ENCODE results near the gene HEXB.
"Not testable (repeated sequence)": the region's sequence is repeated elsewhere in the genome, so short reads cannot be mapped to it uniquely, and the experiment has no call there.

The HEXB gene

GRCh38 chr5:74738406-74738805 lies 53.4 kb downstream of the HEXB start:
- no peak for DNase-seq (ENCODE audit: low read depth in 2 of 2)

GRCh38 chr5:74748742-74749141 lies 63.7 kb downstream of the HEXB start:
- DNase-seq (ENCODE audit: low read depth in 2 of 2): not testable (repeated sequence)

GRCh38 chr5:74761241-74761640 lies 76.2 kb downstream of the HEXB start:
- no peak for DNase-seq (ENCODE audit: low read depth in 2 of 2)

GRCh38 chr5:74762599-74762998 lies 77.6 kb downstream of the HEXB start:
- DNase-seq (ENCODE audit: low read depth in 2 of 2): no peak

GRCh38 chr5:74763504-74763903 lies 78.5 kb downstream of the HEXB start:
- no peak for DNase-seq (ENCODE audit: low read depth in 2 of 2)

- no peak for DNase-seq (ENCODE audit: low read depth in 2 of 2)
Measured at GRCh38 chr5:74765201-74765600, 80.2 kb downstream of the HEXB start.

GRCh38 chr5:74765929-74766328 lies 80.9 kb downstream of the HEXB start:
- no peak for DNase-seq (ENCODE audit: low read depth in 2 of 2)

- DNase-seq (ENCODE audit: low read depth in 2 of 2): no peak
Measured at GRCh38 chr5:74766418-74766848, 81.4 kb downstream of the HEXB start.

- DNase-seq (ENCODE audit: low read depth in 2 of 2): peak; percentile 86 to 87
Measured at GRCh38 chr5:74766849-74767578, 82.0 kb downstream of the HEXB start, which contains the start of the genes GFM2 and NSA2. Gene GFM2 (minus strand): TSS chr5:74767117. CDS start chr5:74763742, 3,375 bp downstream. Gene NSA2 (plus strand): TSS chr5:74767249. CDS start chr5:74767361, 112 bp downstream.

GRCh38 chr5:74767579-74767913 lies 82.5 kb downstream of the HEXB start:
- no peak for DNase-seq (ENCODE audit: low read depth in 2 of 2)

All from activated CD4-positive, alpha-beta T cell treated with anti-CD3 and anti-CD28 coated beads for 24 hours (primary cell).